ENCODE measurements around the gene KCNQ1. TPM values are rescaled to one million over a fixed set of nuclear protein-coding genes. Genes with fewer than 3 reads are reported as not detected.

Gene KCNQ1
- total and polyA plus RNA-seq, 9 of the 15 experiments (the other 6 are each of a cell fraction or from before 2014, with no cell fraction given) = 0.44 TPM; not detected in 8

- POLR2A ChIA-PET = no interaction called here
- no peak for ATAC-seq
- TF ChIP-seq, protein P1, sequence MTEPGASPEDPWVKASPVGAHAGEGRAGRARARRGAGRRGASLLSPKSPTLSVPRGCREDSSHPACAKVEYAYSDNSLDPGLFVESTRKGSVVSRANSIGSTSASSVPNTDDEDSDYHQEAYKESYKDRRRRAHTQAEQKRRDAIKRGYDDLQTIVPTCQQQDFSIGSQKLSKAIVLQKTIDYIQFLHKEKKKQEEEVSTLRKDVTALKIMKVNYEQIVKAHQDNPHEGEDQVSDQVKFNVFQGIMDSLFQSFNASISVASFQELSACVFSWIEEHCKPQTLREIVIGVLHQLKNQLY (CRISPR knock-in tag; conservative IDR thresholded peaks at IDR 0.05) = no peak
- TF ChIP-seq, protein P2, sequence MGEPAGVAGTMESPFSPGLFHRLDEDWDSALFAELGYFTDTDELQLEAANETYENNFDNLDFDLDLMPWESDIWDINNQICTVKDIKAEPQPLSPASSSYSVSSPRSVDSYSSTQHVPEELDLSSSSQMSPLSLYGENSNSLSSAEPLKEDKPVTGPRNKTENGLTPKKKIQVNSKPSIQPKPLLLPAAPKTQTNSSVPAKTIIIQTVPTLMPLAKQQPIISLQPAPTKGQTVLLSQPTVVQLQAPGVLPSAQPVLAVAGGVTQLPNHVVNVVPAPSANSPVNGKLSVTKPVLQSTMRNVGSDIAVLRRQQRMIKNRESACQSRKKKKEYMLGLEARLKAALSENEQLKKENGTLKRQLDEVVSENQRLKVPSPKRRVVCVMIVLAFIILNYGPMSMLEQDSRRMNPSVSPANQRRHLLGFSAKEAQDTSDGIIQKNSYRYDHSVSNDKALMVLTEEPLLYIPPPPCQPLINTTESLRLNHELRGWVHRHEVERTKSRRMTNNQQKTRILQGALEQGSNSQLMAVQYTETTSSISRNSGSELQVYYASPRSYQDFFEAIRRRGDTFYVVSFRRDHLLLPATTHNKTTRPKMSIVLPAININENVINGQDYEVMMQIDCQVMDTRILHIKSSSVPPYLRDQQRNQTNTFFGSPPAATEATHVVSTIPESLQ (CRISPR knock-in tag; IDR thresholded peaks at IDR 0.05) = no peak
Measured at GRCh38 chr11:2870969-2871680, 426.3 kb downstream of the KCNQ1 start.

More at GRCh38 chr11:2870969-2871680, 426.3 kb downstream of the KCNQ1 start:
- H3K9me3 ChIP-seq (replicated peaks; ENCODE audit: control insufficient read depth, insufficient read depth, low read depth, low read length) = peaks cover 7% of the 10 kb centered on the region
- peaks cover 10 to 38% of the 10 kb centered on the region in 2 experiments; a peak in 4 of 5 replicates for H3K4me1 ChIP-seq (replicated peaks in 1 of 2; ENCODE audit: control insufficient read depth in 2 of 2, insufficient read depth in 2 of 2, low read length in 2 of 2)
- intact Hi-C loops (cut with micrococcal nuclease) (no loop called here), in situ Hi-C loops (cut with MboI) (no loop called here)
- no peak for FAIRE-seq
- no peak overlapping the region for H3K4me3 ChIP-seq
- 48% methylated on average over 22 of the region's 22 CpGs for WGBS (ENCODE audit: insufficient coverage, low coverage, missing lambda C conversion rate)
- H3K4me2 ChIP-seq (ENCODE audit: insufficient read depth, low read length) = no peak overlapping the region
- DNase-seq (ENCODE audit: extremely low read depth in 1 of 4, low spot score in 3 of 4) = no peak
- CTCF ChIA-PET (ENCODE audit: low intra/inter-chr PET ratio) = no interaction called here
- no peaks in the 10 kb centered on the region for H3K36me3 ChIP-seq (ENCODE audit: control insufficient read depth, insufficient read depth, low read length)
- H4K20me1 ChIP-seq (replicated peaks; ENCODE audit: control insufficient read depth, insufficient read depth, low read length) = no peaks in the 10 kb centered on the region
- no peaks in the 10 kb centered on the region for H3K79me2 ChIP-seq (ENCODE audit: control insufficient read depth, insufficient read depth, low read length)
- peak overlapping the region in 1 of 2 experiments; percentile 39; a peak in 2 of 4 replicates for H3K9ac ChIP-seq (ENCODE audit: insufficient read depth in 1 of 2, low read depth in 2 of 2, low read length in 2 of 2)
- H2AFZ ChIP-seq (ENCODE audit: low read depth, low read length) = no peak overlapping the region
- H3K27me3 ChIP-seq (ENCODE audit: control insufficient read depth in 2 of 2, insufficient read depth in 2 of 2, low read length in 2 of 2) = no peaks in the 10 kb centered on the region; a peak in 1 of 5 replicates
- no peak overlapping the region for H3K27ac ChIP-seq (ENCODE audit: extremely low read depth, low read depth, low read length)
- no peaks in the 10 kb centered on the region for H3K9me1 ChIP-seq (ENCODE audit: control insufficient read depth, insufficient read depth, low read length)
- no TSS peak for BruUV-seq (replicated peaks)
